ENCODE results near the gene RWDD4.

- TF ChIP-seq CTCF (IDR thresholded peaks at IDR 0.05; ENCODE audit: insufficient read depth, low read depth, low read length) (no peak), EZH2 (IDR thresholded peaks at IDR 0.05; ENCODE audit: insufficient read depth, low read length) (no peak)
Measured at GRCh38 chr4:183700407-183700806, 41.4 kb upstream of the RWDD4 start.
